Endometrial microvascular endothelial cells (primary cell): Measurements from ENCODE around the gene KRTAP1-4. TPM values are rescaled to one million over a fixed set of nuclear protein-coding genes. Genes with fewer than 3 reads are reported as not detected.
"Not testable (repeated sequence)": the region's sequence is repeated elsewhere in the genome, so short reads cannot be mapped to it uniquely, and the experiment has no call there.

Experiments used
- in situ Hi-C: cut with HindIII; loops from 2 replicates; pipeline ENCODE4 v1.10.0; 2017; ENCODE audit warnings: low sequenced_read_pairs, low pct_unique_long_range_greater_than_20kb; ENCODE audit errors: inconsistent ontology term
- total RNA-seq: library from RNA; depleted of rRNA; stranded (reverse); fragments of >200 nt; gene quantifications from one replicate; pipeline ENCODE4 v1.2.3, GENCODE V29; 2015; ENCODE audit errors: inconsistent ontology term

The KRTAP1-4 gene
- total RNA-seq, 1 donor from 2014 or later = not detected

DNA sequence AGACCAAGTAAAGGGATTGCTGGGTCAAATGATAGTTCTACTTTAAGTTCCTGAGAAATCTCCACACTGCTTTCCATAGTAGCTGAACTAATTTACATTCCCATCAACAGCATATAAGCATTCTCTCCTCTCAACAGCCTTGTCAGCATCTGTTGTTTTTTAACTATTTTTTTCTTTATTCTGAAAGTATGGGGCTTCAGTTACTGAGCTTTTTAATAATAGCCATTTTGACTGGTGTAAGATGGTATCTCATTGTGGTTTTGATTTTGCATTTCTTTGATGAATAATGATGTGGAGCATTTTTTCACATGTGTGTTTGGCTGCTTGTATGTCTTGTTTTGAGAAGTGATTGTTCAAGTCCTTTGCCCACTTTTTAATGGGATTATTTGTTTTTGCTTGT lies 22.6 kb upstream of the KRTAP1-4 start:
- in situ Hi-C loops = no loop called here

GRCh38 chr17:41049110-41049509 lies 19.1 kb upstream of the KRTAP1-4 start:
- in situ Hi-C loops = no loop called here

GRCh38 chr17:41048441-41048840 lies 18.4 kb upstream of the KRTAP1-4 start:
- in situ Hi-C loops = no loop called here

GRCh38 chr17:41046735-41047465 lies 16.9 kb upstream of the KRTAP1-4 start, which contains the start of gene KRTAP2-1:
TSS of gene KRTAP2-1 (minus strand) at chr17:41047316. CDS start at chr17:41047267, 49 bp downstream.
- in situ Hi-C loops = not testable (repeated sequence)

GRCh38 chr17:41042953-41043352 lies 13.0 kb upstream of the KRTAP1-4 start:
- in situ Hi-C loops = no loop called here

GRCh38 chr17:41040783-41041571 lies 11.0 kb upstream of the KRTAP1-4 start, which contains the start of gene KRTAP1-1:
TSS of gene KRTAP1-1 (minus strand) at chr17:41041450. CDS start at chr17:41041397, 53 bp downstream.
- in situ Hi-C loops = not testable (repeated sequence)

DNA sequence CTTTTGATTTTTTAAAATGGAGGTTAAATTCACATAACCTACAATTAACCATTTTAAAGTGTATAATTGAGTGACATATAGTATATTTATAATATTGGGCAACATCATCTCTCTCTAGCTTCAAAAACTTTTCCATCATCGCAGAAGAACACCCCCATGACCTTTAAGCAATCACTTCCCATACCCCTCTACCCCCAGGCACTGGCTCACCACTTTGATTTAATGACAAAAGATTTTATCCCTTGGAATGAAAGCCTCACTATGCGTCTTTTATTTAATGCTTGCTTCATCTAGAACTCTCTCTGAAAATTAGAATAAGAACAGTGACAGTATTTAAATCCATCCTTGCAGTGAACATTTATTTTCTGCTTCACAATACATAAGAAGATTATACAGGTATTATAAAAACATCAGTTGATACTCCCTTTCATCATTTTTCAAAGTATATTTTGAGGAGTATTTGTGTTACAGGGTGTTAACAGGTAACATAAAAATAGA lies 7.9 kb upstream of the KRTAP1-4 start:
- in situ Hi-C loops = no loop called here

- in situ Hi-C loops = not testable (repeated sequence)
Measured at GRCh38 chr17:41034346-41034935, 4.4 kb upstream of the KRTAP1-4 start, which contains the start of gene KRTAP1-3. TSS of gene KRTAP1-3 (minus strand) at chr17:41034874. CDS start at chr17:41034821, 53 bp downstream.

- in situ Hi-C loops = no loop called here
Measured at GRCh38 chr17:41026715-41027471, 3.1 kb downstream of the KRTAP1-4 start, which contains the start of gene KRTAP1-5. TSS of gene KRTAP1-5 (minus strand) at chr17:41027208. CDS start at chr17:41027155, 53 bp downstream.

DNA sequence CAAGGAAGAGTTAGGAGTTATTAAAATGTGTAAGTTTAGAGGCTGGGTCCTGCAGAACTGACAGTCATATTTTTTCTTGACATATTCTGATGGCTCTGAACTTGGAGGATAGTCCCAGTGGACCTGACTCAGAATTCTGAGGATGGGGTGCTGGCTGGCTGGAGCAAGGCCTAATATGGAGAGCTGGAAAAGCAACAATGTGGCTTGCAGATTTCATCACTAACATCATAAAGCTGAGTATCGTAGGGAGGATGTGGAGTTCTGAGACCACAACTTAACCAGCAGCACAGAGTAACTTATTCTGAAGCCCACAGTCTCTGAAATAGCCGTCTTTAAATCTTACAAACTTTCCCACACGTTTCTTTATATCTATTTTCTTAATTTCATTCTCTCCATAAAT lies 5.3 kb downstream of the KRTAP1-4 start:
- in situ Hi-C loops = no loop called here

DNA sequence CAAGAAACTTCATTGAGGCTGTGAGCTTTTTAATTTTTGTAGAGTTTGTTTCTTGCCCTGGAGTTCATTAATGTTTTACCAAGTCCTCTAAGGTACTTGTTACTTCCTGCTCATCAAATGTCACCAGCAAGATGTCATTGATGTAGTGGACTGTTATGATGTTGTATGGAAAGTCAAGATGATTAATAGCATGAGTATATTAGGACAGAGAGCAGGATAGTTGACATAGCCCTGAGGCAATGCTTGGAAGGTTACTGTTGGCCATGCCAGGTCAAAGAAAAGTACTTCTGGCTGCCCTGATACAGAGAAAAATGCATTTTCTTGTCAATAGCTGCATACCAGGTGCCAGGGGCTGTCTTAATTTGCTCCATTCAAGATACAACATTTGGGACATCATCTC lies 9.7 kb downstream of the KRTAP1-4 start:
- in situ Hi-C loops = no loop called here

GRCh38 chr17:41019415-41019814 lies 10.6 kb downstream of the KRTAP1-4 start:
- in situ Hi-C loops = no loop called here

GRCh38 chr17:41018541-41018940 lies 11.5 kb downstream of the KRTAP1-4 start:
- in situ Hi-C loops = no loop called here

GRCh38 chr17:41016578-41017215 lies 13.3 kb downstream of the KRTAP1-4 start:
- in situ Hi-C loops = no loop called here

- in situ Hi-C loops = no loop called here
Measured at GRCh38 chr17:41015454-41015853, 14.5 kb downstream of the KRTAP1-4 start.

DNA sequence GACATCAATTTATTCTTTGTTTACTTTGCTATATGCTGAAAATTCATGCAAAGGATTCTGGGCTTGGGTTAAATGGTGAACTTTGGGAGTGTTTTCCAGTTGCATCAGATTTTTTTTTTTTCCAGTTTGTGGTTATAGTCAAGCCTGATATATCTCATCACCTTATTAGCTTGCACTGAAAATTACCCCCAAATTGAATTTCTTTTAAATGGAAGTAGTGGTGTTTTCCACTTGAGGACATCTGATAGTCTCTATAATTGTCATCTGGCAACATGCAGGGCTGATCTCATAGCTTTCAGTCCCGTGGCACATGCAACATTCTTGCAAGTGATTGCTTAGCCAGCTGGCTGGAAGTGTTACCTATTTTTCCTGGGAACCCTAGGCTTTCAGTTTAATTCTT lies 16.4 kb downstream of the KRTAP1-4 start:
- in situ Hi-C loops = no loop called here

- in situ Hi-C loops = no loop called here
Measured at GRCh38 chr17:41013181-41013580, 16.8 kb downstream of the KRTAP1-4 start.
